T-helper 17 cell (primary cell): ENCODE measurements around the gene POLR2A. TPM values are rescaled to one million over a fixed set of nuclear protein-coding genes. Genes with fewer than 3 reads are reported as not detected.

Experiments used
- ATAC-seq: fragments of 150-1000 bp; cut with Tn5 transposase; 2 replicates; pipeline ENCODE4 v1.10.0; 2021; ENCODE audit warnings: mild to moderate bottlenecking, moderate library complexity
- DNase-seq, 3 donors: peaks; one replicate each; pipeline versions ENCODE4 v3.0.0 to v3.0.0-alpha.2; 2020 to 2021
- H3K9me3 ChIP-seq: one replicate; pipeline ENCODE4 v1.7.0; 2013; ENCODE audit warnings: low read length, mild to moderate bottlenecking; ENCODE audit not compliant: control insufficient read depth, poor library complexity, severe bottlenecking
- H3K27ac Mint-ChIP-seq: one replicate; pipeline ENCODE4 v1.8.0; 2022; ENCODE audit warnings: mild to moderate bottlenecking, moderate library complexity, mixed read lengths
- H3K27me3 Mint-ChIP-seq: one replicate; pipeline ENCODE4 v1.8.0; 2022; ENCODE audit warnings: mixed read lengths
- H3K36me3 Mint-ChIP-seq: one replicate; pipeline ENCODE4 v1.8.0; 2022; ENCODE audit warnings: low read depth, mixed read lengths
- H3K4me1 Mint-ChIP-seq: one replicate; pipeline ENCODE4 v1.8.0; 2022; ENCODE audit warnings: mild to moderate bottlenecking, mixed read lengths
- H3K4me3 Mint-ChIP-seq: one replicate; pipeline ENCODE4 v1.8.0; 2022; ENCODE audit warnings: mild to moderate bottlenecking, moderate library complexity, mixed read lengths
- total RNA-seq, 4 donors: library from RNA in 2 of 4; stranded (reverse) in 2 of 4; gene quantifications; one replicate each; pipeline ENCODE4 v1.2.3 and lab custom pipeline; 2022 to 2026

Gene POLR2A
- total RNA-seq, 2 donors from 2014 or later = 553 to 572 TPM

GRCh38 chr17:7495906-7496434 is 11.8 kb downstream of the POLR2A start:
- peaks cover 16% of the 10 kb centered on the region for H3K36me3 Mint-ChIP-seq
- H3K9me3 ChIP-seq = no peaks in the 10 kb centered on the region
- peak overlapping the region; percentile 75 for H3K27ac Mint-ChIP-seq
- DNase-seq (no peak), ATAC-seq (no peak)
- H3K4me1 Mint-ChIP-seq = peaks cover 28% of the 10 kb centered on the region
- H3K4me3 Mint-ChIP-seq = peak overlapping the region; percentile 66
- no peaks in the 10 kb centered on the region for H3K27me3 Mint-ChIP-seq

- DNase-seq (no peak), ATAC-seq (no peak)
- no peaks in the 10 kb centered on the region for H3K9me3 ChIP-seq
- H3K27me3 Mint-ChIP-seq = no peaks in the 10 kb centered on the region
- H3K27ac Mint-ChIP-seq = peak overlapping the region; percentile 75
- H3K36me3 Mint-ChIP-seq = peaks cover 19% of the 10 kb centered on the region
- H3K4me1 Mint-ChIP-seq = peaks cover 30% of the 10 kb centered on the region
- peak overlapping the region; percentile 66 for H3K4me3 Mint-ChIP-seq
Observed at GRCh38 chr17:7496470-7497183, 12.5 kb downstream of the POLR2A start.

- DNase-seq = no peak
- peaks cover 19% of the 10 kb centered on the region for H3K36me3 Mint-ChIP-seq
Observed at GRCh38 chr17:7497228-7497627, 13.1 kb downstream of the POLR2A start.

DNA sequence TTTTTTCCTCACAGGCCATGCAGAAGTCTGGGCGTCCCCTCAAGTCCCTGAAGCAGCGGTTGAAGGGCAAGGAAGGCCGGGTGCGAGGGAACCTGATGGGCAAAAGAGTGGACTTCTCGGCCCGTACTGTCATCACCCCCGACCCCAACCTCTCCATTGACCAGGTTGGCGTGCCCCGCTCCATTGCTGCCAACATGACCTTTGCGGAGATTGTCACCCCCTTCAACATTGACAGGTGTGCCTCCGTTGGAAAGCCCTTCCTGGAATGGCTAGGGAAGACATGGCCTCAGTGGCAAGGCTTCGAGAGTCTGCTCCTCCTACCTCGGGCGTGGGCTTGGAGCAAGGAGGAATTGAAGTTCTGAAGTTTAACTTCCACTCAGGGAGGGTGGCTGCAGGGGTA is 13.5 kb downstream of the POLR2A start:
- DNase-seq = no peak
- Mint-ChIP-seq H3K27ac (peak overlapping the region; percentile 75), H3K36me3 (peaks cover 19% of the 10 kb centered on the region), H3K27me3 (no peaks in the 10 kb centered on the region), H3K4me1 (peaks cover 26% of the 10 kb centered on the region), H3K4me3 (no peak overlapping the region)
- no peak for ATAC-seq
- no peaks in the 10 kb centered on the region for H3K9me3 ChIP-seq

More at GRCh38 chr17:7497228-7497627, 13.1 kb downstream of the POLR2A start:
- Mint-ChIP-seq H3K4me1 (peaks cover 27% of the 10 kb centered on the region), H3K27me3 (no peaks in the 10 kb centered on the region), H3K4me3 (peak overlapping the region; percentile 66), H3K27ac (peak overlapping the region; percentile 75)
- ATAC-seq = no peak
- H3K9me3 ChIP-seq = no peaks in the 10 kb centered on the region

DNA sequence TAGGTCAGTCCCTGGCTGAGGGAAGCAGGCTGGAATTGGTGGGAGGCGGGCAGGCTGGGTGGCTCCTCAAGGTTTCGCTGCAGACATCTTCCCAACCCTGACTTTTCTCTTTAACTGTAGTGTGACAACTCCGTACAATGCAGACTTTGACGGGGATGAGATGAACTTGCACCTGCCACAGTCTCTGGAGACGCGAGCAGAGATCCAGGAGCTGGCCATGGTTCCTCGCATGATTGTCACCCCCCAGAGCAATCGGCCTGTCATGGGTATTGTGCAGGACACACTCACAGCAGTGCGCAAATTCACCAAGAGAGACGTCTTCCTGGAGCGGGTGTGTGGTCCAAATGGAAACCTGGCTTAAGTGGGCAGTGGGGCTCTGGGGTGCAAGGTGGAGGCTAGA is 15.0 kb downstream of the POLR2A start:
- Mint-ChIP-seq H3K4me3 (no peak overlapping the region), H3K27ac (no peak overlapping the region), H3K27me3 (no peaks in the 10 kb centered on the region), H3K36me3 (peaks cover 19% of the 10 kb centered on the region), H3K4me1 (peaks cover 12% of the 10 kb centered on the region)
- no peak for DNase-seq
- no peaks in the 10 kb centered on the region for H3K9me3 ChIP-seq
- ATAC-seq = no peak

GRCh38 chr17:7501729-7502128 is 17.6 kb downstream of the POLR2A start:
- Mint-ChIP-seq H3K27me3 (no peaks in the 10 kb centered on the region), H3K36me3 (peaks cover 16% of the 10 kb centered on the region), H3K27ac (peak overlapping the region; percentile 80), H3K4me1 (peaks cover 8% of the 10 kb centered on the region), H3K4me3 (no peak overlapping the region)
- no peaks in the 10 kb centered on the region for H3K9me3 ChIP-seq
- ATAC-seq = no peak
- no peak for DNase-seq

DNA sequence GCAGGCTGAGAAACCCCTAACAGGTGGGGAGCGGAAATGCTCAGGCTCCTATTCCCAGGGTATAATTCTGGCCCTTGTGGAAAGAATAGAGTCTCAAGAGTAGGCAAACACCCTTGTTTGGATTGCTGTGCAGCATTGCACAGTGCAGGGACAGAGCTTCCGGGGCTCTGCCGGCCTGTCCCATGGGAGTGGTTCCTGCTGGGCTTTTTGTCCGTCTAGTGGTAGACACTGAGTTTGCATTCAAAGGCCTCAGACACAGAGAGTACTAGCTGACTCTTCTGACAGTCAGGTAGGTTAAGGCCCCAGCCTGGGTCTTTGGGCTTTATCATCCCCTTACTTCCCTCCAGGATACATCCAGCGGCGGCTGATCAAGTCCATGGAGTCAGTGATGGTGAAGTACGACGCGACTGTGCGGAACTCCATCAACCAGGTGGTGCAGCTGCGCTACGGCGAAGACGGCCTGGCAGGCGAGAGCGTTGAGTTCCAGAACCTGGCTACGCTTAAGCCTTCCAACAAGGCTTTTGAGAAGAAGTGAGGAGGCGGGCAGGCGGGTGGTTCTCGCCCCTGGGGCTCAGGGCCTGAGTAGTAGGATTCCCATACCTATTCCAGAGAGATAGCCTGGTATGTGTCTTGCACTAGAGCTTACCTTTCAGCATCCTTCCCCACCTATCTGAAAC is 18.1 kb downstream of the POLR2A start:
- peaks cover 6% of the 10 kb centered on the region for H3K4me1 Mint-ChIP-seq
- no peaks in the 10 kb centered on the region for H3K9me3 ChIP-seq
- peak overlapping the region; percentile 81 for H3K27ac Mint-ChIP-seq
- H3K27me3 Mint-ChIP-seq = no peaks in the 10 kb centered on the region
- peaks cover 12% of the 10 kb centered on the region for H3K36me3 Mint-ChIP-seq
- ATAC-seq (peak; percentile 16), DNase-seq (no peak)
- H3K4me3 Mint-ChIP-seq = no peak overlapping the region

DNA sequence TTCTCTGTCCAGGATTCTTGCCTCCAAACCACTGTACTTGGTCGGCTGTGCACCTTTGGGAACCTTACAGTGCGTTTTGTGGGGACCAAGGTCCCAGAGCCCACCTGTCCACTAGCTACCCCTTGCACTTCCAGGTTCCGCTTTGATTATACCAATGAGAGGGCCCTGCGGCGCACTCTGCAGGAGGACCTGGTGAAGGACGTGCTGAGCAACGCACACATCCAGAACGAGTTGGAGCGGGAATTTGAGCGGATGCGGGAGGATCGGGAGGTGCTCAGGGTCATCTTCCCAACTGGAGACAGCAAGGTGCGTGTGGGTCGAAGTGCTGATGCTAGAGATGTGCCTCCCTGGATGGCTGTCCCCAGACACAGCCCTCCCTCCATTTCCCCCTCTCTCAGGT is 18.8 kb downstream of the POLR2A start:
- Mint-ChIP-seq H3K27ac (peak overlapping the region; percentile 81), H3K4me1 (peaks cover 6% of the 10 kb centered on the region), H3K4me3 (no peak overlapping the region), H3K36me3 (peaks cover 12% of the 10 kb centered on the region), H3K27me3 (no peaks in the 10 kb centered on the region)
- ATAC-seq = peak; percentile 35
- DNase-seq = no peak
- no peaks in the 10 kb centered on the region for H3K9me3 ChIP-seq

GRCh38 chr17:7503521-7503920 is 19.4 kb downstream of the POLR2A start:
- Mint-ChIP-seq H3K36me3 (peaks cover 12% of the 10 kb centered on the region), H3K27ac (no peak overlapping the region), H3K4me1 (peaks cover 6% of the 10 kb centered on the region), H3K27me3 (no peaks in the 10 kb centered on the region), H3K4me3 (peak overlapping the region; percentile 28)
- no peaks in the 10 kb centered on the region for H3K9me3 ChIP-seq
- ATAC-seq (no peak), DNase-seq (no peak)

GRCh38 chr17:7508145-7508544 is 24.0 kb downstream of the POLR2A start:
- DNase-seq (no peak), ATAC-seq (no peak)
- H3K4me1 Mint-ChIP-seq = peaks cover 6% of the 10 kb centered on the region
- H3K36me3 Mint-ChIP-seq = peaks cover 16% of the 10 kb centered on the region
- no peak overlapping the region for H3K4me3 Mint-ChIP-seq
- no peaks in the 10 kb centered on the region for H3K27me3 Mint-ChIP-seq
- no peak overlapping the region for H3K27ac Mint-ChIP-seq
- no peaks in the 10 kb centered on the region for H3K9me3 ChIP-seq

DNA sequence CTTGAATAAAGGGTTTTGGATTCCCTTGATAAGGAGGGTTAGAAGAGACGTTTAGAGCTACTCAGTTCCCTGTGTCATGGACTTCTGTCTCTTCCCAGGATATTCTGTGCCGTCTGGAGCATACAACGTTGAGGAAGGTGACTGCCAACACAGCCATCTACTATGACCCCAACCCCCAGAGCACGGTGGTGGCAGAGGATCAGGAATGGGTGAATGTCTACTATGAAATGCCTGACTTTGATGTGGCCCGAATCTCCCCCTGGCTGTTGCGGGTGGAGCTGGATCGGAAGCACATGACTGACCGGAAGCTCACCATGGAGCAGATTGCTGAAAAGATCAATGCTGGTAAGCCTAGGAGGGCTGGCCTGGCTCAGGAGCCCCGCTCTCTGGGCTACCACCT is 24.7 kb downstream of the POLR2A start:
- DNase-seq (no peak), ATAC-seq (no peak)
- Mint-ChIP-seq H3K36me3 (peaks cover 19% of the 10 kb centered on the region), H3K27ac (peak overlapping the region; percentile 16), H3K4me3 (peak overlapping the region; percentile 31), H3K4me1 (peaks cover 10% of the 10 kb centered on the region), H3K27me3 (no peaks in the 10 kb centered on the region)
- H3K9me3 ChIP-seq = no peaks in the 10 kb centered on the region

DNA sequence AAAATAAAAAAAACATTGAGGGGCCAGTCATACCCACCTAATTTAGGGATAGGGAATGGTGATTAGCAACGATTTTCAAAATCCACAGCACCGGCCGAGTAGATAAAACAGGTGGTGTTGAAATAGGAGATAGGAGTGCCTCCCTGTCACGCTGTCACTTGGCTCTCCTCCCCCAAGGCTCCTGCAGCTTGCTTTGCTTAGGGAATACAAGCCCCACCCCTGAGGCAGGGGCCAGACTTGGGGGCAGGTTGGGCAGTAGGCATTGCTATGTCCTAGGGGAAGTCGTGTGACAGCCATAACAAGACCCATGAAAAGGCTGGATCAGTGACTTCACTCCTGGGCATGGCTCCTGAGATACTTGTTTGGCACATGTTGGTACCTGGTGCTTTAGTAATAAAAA is 25.8 kb downstream of the POLR2A start:
- H3K36me3 Mint-ChIP-seq = peaks cover 16% of the 10 kb centered on the region

GRCh38 chr17:7511108-7511507 is 26.9 kb downstream of the POLR2A start:
- H3K4me3 Mint-ChIP-seq = no peak overlapping the region
- H3K4me1 Mint-ChIP-seq = peaks cover 10% of the 10 kb centered on the region
- ATAC-seq (peak; percentile 8), DNase-seq (no peak)
- peak overlapping the region; percentile 80 for H3K27ac Mint-ChIP-seq
- H3K27me3 Mint-ChIP-seq = no peaks in the 10 kb centered on the region
- H3K36me3 Mint-ChIP-seq = peaks cover 16% of the 10 kb centered on the region
- H3K9me3 ChIP-seq = no peaks in the 10 kb centered on the region

More for the DNA sequence above, 25.8 kb downstream of the POLR2A start:
- Mint-ChIP-seq H3K27me3 (no peaks in the 10 kb centered on the region), H3K4me3 (no peak overlapping the region), H3K4me1 (peaks cover 10% of the 10 kb centered on the region), H3K27ac (no peak overlapping the region)
- ATAC-seq (no peak), DNase-seq (no peak)
- no peaks in the 10 kb centered on the region for H3K9me3 ChIP-seq
